GM21737 (cell line): ENCODE results near the gene RALGAPA1.
"Not testable (repeated sequence)": the region's sequence is repeated elsewhere in the genome, so short reads cannot be mapped to it uniquely, and the experiment has no call there.

Experiments
- ATAC-seq: cut with Tn5 transposase; IDR thresholded peaks from one replicate; pipeline ENCODE4 v1.9.1; 2021; ENCODE audit warnings: mild to moderate bottlenecking, moderate library complexity; ENCODE audit not compliant: unreplicated experiment

Gene RALGAPA1

DNA sequence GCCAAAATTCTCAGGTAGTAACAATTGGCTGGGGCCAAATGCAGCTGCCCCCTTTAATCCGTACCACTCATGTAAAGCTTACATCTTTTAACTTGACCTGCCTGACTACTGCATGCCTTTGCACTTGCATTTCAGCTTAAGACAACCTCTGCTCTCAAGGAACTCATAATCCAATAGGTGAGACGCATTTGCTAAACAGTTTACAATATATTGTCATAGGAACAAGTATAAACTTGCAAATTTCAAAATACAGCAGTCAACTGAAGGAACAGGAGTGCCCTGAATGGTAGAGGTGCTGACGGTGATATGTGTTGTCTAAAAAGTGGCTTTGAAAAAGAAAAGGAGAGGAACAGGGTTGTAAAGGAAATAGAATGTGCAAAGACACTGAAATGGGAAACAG, 13.4 kb upstream of the RALGAPA1 start:
- no peak for ATAC-seq

DNA sequence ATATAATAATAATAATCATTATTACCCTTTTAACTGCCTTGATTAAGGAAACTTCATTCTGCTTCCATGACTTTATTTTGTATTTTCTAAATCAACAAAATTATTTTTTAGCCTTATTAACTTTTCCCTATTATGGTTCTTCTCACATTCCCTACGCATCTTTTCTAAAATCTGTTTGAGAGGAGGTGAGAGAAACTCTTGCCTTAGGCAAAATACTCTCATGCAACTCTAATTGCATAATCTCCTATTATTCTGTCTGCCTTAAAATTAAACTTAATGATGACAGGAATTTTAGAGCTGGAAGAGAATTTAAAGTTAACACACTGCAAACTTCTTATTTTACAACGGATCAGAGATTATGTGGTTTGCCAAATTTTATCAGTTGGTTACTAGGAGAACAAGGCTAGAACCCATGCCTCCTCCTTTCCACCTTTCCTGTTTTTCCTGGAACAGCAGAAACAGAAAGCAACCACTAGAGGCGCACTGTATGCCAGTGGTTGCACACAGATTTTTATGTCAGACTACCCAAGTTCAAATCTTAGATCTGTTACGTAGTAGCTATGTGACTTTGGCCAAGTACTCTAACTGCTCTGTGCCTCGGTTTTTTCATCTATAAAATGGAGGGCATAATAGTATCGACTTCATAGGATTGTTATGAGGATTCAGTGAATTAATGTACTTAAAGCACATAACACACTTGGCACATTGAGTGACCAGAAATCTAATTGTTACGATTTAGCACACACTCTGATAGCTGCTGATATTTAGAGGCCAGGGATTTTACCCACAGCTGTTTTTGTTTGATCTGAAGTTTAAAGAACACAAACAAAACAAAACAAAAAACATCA, 12.7 kb upstream of the RALGAPA1 start:
- no peak for ATAC-seq

- no peak for ATAC-seq
Measured at GRCh38 chr14:35819591-35820540, 10.8 kb upstream of the RALGAPA1 start.

DNA sequence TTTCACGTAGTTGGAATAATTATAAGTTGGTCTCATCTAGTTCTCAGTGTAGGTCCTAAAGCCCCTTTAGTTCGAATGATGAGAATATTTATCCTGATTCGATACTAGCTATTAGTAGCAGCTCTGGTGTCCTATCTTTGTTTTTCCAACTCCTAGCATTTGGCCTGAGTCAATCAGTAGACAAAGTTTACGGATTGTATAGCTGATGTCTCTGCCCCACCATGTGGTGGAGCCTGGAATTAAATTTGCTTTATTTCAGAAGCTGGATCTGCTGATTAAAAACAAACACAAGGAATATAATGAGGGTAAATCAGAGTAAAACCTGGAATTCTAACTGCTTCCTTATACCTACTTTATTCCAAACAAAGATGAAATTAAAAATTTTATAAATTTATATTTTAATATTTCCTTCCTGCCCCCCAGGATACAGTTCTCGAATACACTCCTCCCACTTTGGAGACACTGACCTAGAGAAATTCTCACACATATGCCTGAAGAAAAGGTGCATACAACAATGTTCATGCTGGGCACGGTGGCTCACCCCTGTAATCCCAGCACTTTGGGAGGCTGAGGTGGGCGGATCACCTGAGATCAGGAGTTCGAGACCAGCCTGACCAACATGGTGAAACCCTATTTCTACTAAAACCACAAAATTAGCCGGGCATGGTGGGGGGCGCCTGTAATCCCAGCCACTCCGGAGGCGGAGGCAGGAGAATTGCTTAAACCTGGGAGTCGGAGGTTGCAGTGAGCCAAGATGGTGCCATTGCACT, 9.4 kb upstream of the RALGAPA1 start:
- no peak for ATAC-seq

DNA sequence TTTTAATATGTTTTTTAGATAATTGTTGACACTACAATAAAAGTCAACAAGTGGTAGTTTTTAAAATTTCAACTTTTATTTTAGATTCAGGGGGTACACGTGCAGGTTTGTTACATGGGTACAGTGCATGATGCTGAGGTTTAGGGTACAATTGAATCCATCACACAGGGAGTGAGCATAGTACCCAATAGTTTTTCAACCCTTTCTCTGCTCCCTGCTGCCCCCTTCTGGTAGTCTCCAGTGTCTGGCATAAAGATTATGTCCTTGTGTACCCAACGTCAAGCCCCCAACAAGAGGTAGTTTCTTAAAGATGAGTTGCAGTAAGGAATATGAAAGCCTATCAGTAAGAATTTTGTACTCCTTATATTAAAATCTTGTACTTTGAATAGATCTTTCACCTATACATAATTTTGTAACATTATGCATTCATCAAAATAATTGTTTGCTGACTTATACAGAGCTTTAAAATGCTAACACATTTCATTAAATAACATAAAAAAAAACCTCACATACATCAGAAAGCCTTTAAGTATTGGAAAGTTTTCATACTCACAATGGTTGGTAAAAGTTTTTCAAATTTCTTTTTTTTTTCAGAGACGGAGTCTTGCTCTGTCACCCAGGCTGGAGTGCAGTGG, 5.4 kb upstream of the RALGAPA1 start:
- ATAC-seq: no peak

GRCh38 chr14:35810963-35811362, 1.9 kb upstream of the RALGAPA1 start:
- no peak for ATAC-seq

- ATAC-seq: no peak
Measured at GRCh38 chr14:35809597-35809996, 502 bp upstream of the RALGAPA1 start.

DNA sequence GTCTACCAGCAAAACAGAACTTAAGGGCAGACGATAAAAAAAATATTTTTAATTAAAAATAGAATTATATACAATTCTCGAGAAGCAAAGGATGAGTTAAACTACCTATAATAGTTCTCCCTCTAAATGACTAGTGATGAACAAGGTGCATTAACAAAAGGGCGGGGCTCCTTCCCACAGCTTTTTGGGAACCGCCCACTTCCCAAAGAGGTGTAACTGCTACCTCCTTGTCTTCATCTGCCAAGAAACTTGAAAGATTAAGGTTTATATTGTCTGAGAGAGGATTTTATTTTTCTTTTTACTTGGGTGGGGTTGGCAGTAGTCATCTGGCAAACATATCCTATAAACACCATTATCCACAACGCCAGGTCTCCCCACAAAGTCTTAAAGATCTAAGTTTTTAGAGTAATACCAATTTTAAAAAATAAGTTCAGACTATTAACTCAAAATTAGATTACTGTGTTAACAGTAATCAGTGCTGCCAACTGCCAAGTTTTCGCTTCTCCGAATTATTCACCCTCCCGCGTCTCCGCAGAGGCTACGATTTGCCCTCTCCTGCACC, 938 bp downstream of the RALGAPA1 start:
- no peak for ATAC-seq

- no peak for ATAC-seq
Measured at GRCh38 chr14:35807131-35807961, 1.7 kb downstream of the RALGAPA1 start.

DNA sequence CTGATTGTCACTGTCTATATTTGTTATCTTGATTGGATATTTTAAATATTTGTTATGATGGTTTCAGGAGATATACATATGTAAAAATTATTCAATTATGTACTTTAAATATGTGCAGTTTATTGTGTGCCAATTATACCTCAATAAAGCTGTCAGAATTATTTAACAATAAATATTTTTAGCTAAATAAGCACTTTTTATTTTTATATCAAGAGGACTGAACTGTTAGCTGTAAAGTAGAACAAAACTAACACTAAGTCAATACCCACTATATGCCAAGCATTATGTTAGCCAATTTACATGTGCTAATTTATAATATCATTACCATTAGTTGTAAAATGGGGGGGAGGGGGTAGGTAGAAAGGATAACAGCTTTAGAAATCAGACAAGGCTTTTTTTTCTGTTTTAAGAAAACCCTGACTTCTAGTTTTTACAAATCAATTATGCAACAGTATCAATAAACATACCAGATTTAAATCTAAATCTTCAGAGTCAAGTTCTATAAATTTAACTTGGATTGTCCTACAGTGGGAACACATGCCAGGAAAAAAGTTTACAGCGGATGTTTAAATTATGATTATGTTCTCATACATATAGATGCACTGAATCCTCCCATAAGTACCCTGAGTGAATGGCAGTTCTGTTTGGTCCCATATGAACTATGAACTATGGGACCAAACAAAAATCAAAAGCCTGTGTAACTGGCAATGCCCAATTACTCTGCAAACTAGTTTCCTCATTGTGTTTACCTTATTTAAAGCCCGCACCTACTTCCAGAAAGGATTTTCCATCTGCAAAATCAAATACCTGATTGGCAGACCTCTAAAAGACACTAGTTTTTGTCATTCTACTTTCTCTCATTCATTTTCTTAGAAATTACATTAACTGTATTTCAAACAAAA, 2.8 kb downstream of the RALGAPA1 start:
- no peak for ATAC-seq

DNA sequence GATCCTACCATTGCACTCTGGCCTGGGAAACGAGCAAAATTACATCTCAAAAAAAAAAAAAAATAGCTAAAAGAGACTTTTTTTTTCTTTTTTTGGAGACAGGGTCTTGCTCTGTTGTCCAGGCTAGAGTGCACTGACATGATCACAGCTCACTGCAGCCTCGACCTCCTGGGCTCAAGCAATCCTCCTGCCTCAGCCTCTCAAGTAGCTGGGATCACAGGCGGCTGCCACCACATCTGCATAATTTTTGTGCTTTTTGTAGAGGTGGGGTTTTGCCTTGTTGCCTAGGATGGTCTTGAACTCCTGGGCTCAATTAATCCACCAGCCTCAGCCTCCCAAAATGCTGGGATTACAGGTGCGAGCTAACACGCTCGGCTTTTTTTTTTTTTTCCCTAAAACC, 11.3 kb downstream of the RALGAPA1 start:
- no peak for ATAC-seq

GRCh38 chr14:35789651-35790050, 19.4 kb downstream of the RALGAPA1 start:
- ATAC-seq: no peak

- ATAC-seq: no peak
Measured at GRCh38 chr14:35786856-35787255, 22.2 kb downstream of the RALGAPA1 start.

DNA sequence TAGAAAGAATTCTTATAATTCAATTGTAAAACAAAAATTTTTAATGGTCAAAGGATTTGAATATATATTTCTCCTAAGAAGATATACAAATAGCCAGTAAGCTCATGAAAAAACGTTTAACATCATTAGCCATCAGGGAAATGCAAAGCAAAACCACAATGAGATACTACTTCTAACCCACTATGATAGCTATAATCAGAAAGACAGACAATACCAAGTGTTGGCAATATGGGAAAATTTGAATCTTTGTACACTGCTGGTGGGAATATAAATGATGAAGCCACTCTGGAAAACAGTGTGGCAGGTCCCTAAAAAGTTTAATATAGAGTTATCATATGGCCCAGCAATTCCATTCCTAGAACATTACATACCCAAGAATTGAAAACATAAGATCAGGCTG, 25.4 kb downstream of the RALGAPA1 start:
- ATAC-seq: no peak

DNA sequence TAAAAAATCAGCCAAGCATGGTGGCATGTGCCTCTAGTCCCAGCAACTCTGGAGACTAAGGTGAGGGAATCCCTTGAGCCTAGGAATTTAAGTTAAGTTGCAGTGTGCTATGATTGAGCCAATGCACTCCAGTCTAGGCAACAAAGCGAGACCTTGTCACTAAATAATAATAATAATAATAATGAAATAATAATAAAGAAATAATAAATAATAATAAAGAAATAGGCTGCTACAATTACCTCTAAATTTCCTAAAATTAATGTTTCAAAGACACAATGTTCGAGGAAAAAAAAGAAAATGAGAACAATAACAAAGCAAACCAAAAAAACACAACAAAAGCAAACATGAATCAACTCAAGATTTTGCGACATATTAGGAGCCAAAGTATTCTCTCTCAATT, 29.7 kb downstream of the RALGAPA1 start:
- ATAC-seq: no peak

- ATAC-seq: not testable (repeated sequence)
Measured at GRCh38 chr14:35777550-35777949, 31.5 kb downstream of the RALGAPA1 start.

DNA sequence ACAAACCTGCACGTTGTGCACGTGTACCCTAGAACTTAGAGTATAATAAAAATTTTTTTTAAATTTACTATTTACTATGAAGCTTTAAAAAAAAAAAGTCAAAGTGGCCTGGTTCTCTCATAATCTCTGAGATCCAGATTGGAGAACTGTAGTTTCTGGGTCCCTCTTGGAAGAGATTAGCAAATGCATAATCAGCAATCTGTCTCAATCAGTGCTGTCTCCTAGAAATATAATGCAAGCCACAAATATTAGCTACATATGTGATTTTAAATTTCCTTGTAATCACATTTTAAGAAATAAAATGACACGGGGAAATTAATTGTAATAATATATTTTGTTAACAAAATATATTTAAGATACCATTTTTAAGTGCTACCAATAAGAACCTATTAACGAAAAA, 32.3 kb downstream of the RALGAPA1 start:
- ATAC-seq: no peak

DNA sequence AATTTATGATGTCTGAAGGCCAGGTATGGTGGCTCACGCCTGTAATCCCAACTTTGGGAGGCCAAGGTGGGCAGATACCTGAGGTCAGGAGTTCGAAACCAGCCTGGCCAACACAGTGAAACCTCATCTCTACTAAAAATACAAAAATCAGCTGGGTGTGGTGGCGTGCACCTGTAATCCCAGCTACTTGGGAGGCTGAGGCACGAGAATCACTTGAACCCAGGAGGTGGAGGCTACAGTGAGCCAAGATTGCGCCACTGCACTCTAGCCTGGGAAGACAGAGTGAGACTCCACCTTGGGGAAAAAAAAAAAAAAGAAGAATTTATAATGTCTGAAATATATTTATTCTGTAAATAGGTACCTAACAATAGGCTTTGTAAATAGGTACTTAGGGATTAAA, 33.0 kb downstream of the RALGAPA1 start:
- not testable (repeated sequence) for ATAC-seq
